ENCODE results near the gene SLC8A1. TPM values are rescaled to one million over a fixed set of nuclear protein-coding genes. Genes with fewer than 3 reads are reported as not detected.

The SLC8A1 gene
- total and polyA plus RNA-seq, 12 donors = 0.54 to 128 (median 18.5) TPM

DNA sequence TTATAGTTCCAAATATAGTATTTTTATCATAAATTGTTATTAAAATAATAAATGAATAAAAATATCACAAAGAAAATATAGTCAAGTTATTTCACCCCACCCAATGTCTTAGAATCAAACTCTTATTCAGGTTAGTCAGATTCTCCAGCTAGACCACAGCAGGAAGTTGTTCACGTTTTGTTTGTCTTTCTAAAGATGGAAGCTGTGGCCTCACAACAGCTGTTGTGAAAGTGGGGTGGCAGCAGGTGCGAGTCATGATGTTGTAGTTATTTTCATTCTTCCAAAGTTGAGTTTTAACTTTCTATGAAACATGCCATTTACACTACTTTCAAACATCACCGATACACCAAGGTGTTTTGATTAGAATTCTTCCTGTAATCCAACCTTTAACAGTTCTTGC lies 272.9 kb downstream of the SLC8A1 start:
- no peaks in the 10 kb centered on the region for H3K36me3 ChIP-seq (replicated peaks in 1 of 2)
- no peaks in the 10 kb centered on the region for H3K9me3 ChIP-seq (replicated peaks in 1 of 3)
- DNase-seq = no peak
- H3K4me1 ChIP-seq (replicated peaks in 1 of 2) = no peaks in the 10 kb centered on the region
- no peaks in the 10 kb centered on the region for H3K27me3 ChIP-seq
- WGBS, 4 donors = 75 to 82% (median 79%) methylated on average over 3 of the region's 3 CpGs
- TF ChIP-seq POLR2A (IDR thresholded peaks at IDR 0.05) = no peak
- H3K4me3 ChIP-seq = no peak overlapping the region
- intact Hi-C loops (cut with DNase I) = no loop called here
- H3K27ac ChIP-seq = no peak overlapping the region

DNA sequence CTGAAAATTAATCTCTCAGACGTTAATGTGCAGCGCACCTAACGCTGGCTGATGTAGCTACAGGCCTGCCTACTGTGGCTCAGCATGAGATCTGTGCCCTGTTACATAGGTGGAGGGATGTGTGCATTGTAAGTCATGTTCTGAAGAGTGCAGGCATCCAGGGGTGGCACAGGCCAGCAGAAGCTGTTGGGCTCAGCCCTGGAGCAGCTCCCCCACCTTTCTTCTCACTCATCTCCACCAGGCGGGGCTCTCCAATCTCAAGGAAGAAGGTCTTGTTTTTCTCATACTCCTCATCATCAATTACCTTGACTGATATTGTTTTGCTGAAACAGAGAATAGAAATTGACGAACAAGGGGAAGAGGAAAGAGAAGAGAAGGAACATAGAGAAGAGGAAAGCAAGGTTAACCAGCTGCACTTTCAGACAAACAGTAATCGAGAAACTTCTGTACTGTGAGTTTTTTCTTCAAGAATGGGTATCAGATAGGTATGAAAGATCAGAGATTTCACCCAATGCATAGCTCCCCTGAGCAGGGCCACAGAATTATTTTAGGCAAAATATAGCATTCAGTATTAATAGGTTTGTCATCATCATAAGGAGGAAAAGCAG lies 273.6 kb downstream of the SLC8A1 start:
- no peaks in the 10 kb centered on the region for H3K9me3 ChIP-seq (replicated peaks in 1 of 3)
- H3K36me3 ChIP-seq (replicated peaks in 1 of 2) = no peaks in the 10 kb centered on the region
- no peak for DNase-seq
- 85 to 91% (median 87%) methylated on average over 6 of the region's 6 CpGs for WGBS, 4 donors
- no peak overlapping the region for H3K4me3 ChIP-seq
- intact Hi-C loops (cut with DNase I) = no loop called here
- H3K4me1 ChIP-seq (replicated peaks in 1 of 2) = no peaks in the 10 kb centered on the region
- TF ChIP-seq, protein P1, sequence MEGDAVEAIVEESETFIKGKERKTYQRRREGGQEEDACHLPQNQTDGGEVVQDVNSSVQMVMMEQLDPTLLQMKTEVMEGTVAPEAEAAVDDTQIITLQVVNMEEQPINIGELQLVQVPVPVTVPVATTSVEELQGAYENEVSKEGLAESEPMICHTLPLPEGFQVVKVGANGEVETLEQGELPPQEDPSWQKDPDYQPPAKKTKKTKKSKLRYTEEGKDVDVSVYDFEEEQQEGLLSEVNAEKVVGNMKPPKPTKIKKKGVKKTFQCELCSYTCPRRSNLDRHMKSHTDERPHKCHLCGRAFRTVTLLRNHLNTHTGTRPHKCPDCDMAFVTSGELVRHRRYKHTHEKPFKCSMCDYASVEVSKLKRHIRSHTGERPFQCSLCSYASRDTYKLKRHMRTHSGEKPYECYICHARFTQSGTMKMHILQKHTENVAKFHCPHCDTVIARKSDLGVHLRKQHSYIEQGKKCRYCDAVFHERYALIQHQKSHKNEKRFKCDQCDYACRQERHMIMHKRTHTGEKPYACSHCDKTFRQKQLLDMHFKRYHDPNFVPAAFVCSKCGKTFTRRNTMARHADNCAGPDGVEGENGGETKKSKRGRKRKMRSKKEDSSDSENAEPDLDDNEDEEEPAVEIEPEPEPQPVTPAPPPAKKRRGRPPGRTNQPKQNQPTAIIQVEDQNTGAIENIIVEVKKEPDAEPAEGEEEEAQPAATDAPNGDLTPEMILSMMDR (IDR thresholded peaks at IDR 0.05) = no peak
- TF ChIP-seq POLR2A (IDR thresholded peaks at IDR 0.05) = no peak
- H3K27me3 ChIP-seq = no peaks in the 10 kb centered on the region
- no peak overlapping the region for H3K27ac ChIP-seq

DNA sequence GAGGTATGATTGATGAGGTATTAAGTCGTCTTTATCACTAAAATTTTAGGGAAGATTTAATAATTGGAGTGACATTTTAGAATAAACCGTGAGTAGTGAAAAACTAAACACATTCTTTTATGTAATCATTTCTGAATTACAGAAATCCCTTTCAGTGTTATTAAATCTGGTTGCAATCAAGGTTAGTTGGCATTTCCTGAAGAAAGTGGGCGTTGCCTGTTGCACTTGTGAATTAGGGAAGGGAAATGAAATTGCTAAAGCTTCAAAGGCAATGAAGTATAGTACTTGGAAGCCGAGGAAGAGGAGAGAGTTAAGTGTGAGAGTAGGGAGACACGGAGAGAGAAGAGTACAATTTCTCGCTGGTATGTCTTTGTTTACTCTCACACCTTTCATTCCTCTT lies 274.5 kb downstream of the SLC8A1 start:
- Histone ChIP-seq H3K27me3 (no peaks in the 10 kb centered on the region), H3K36me3 (replicated peaks in 1 of 2) (no peaks in the 10 kb centered on the region), H3K9me3 (replicated peaks in 1 of 3) (no peaks in the 10 kb centered on the region), H3K4me1 (replicated peaks in 1 of 2) (no peaks in the 10 kb centered on the region), H3K27ac (no peak overlapping the region), H3K4me3 (no peak overlapping the region)
- no peak for DNase-seq
- intact Hi-C loops (cut with DNase I) = no loop called here
- TF ChIP-seq POLR2A (IDR thresholded peaks at IDR 0.05) = no peak
- WGBS, 4 donors = 62 to 76% (median 74%) methylated on average over 6 of the region's 6 CpGs

DNA sequence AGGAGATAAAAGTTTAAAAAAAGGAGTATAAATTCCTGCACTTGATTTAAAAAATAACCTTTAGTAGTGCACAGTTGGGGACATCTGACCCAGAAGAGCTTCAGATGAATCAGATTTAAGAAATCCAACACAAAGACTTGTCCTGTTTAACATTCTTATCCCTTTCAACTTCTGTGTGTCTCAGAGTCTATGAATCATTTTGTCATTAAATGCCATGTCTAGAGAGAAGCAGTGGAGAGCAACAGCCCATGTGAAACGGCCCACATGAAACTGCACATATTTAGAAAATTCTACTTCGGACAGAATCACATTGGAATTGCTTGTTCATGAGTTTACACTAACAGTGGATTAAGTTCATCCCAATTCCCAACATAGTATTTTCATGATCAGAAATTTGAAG lies 278.6 kb downstream of the SLC8A1 start:
- H3K9me3 ChIP-seq (replicated peaks in 1 of 3) = no peaks in the 10 kb centered on the region
- no peak overlapping the region for H3K27ac ChIP-seq
- H3K27me3 ChIP-seq = no peaks in the 10 kb centered on the region
- no peaks in the 10 kb centered on the region for H3K4me1 ChIP-seq (replicated peaks in 1 of 2)
- no peak for DNase-seq
- WGBS, 4 donors = 66 to 79% (median 72%) methylated on average over 2 of the region's 2 CpGs
- TF ChIP-seq POLR2A (IDR thresholded peaks at IDR 0.05) = no peak
- TF ChIP-seq, protein P1 (IDR thresholded peaks at IDR 0.05) = no peak
- H3K4me3 ChIP-seq = no peak overlapping the region
- intact Hi-C loops (cut with DNase I) = no loop called here
- H3K36me3 ChIP-seq (replicated peaks in 1 of 2) = no peaks in the 10 kb centered on the region

DNA sequence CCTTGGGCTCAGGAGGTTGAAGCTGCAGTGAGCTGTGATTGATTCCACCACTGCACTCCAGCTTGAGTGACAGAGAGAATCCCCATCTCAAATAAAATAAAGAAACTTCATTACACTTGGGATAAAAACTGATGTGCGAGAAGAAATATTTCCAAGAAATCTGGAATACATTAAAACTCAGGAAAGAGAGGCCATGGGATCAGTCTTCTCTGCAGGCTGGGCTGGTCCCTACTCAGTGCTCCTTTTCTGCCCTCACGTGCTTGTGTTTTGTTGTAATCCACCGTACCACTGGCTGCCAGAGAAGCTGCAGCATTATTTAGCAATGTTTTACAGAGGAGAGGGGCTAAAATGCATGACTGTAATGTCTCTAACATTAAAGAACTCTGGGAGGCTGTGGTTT lies 282.0 kb downstream of the SLC8A1 start:
- TF ChIP-seq POLR2A (IDR thresholded peaks at IDR 0.05) = no peak
- TF ChIP-seq, protein P1 (IDR thresholded peaks at IDR 0.05) = no peak
- intact Hi-C loops (cut with DNase I) = no loop called here
- WGBS, 4 donors = 87 to 96% (median 95%) methylated on average over 3 of the region's 3 CpGs
- Histone ChIP-seq H3K9me3 (replicated peaks in 1 of 3) (no peaks in the 10 kb centered on the region), H3K36me3 (replicated peaks in 1 of 2) (no peaks in the 10 kb centered on the region), H3K4me3 (no peak overlapping the region), H3K27me3 (no peaks in the 10 kb centered on the region), H3K27ac (no peak overlapping the region), H3K4me1 (replicated peaks in 1 of 2) (no peaks in the 10 kb centered on the region)
- no peak for DNase-seq

Data from adrenal gland (tissue), 12 donors.